Neural progenitor cell (in vitro differentiated cells): Measurements from ENCODE around the gene PLEKHA7. TPM values are rescaled to one million over a fixed set of nuclear protein-coding genes. Genes with fewer than 3 reads are reported as not detected.

Experiments used
- DNase-seq: peaks from one replicate; pipeline ENCODE4 v3.0.0-alpha.2; 2016; ENCODE audit warnings: low spot score
- H2AFZ ChIP-seq: fragments of 200-600 bp; sonication (generic); replicated peaks from 2 replicates; pipeline ENCODE4 v1.6.1; 2016; ENCODE audit warnings: antibody characterized with exemption
- H3F3A ChIP-seq: fragments of 200-600 bp; sonication (generic); 2 replicates; pipeline ENCODE4 v1.6.1; 2016; ENCODE audit warnings: antibody characterized with exemption, low read depth
- H3K27ac ChIP-seq: fragments of 200-600 bp; sonication (generic); 2 replicates; pipeline ENCODE4 v1.5.1; 2016; ENCODE audit warnings: mild to moderate bottlenecking
- H3K27me3 ChIP-seq: fragments of 200-600 bp; sonication (generic); 2 replicates; pipeline ENCODE4 v1.6.1; 2016; ENCODE audit warnings: mild to moderate bottlenecking, moderate library complexity
- H3K36me3 ChIP-seq: fragments of 200-600 bp; sonication (generic); 2 replicates; pipeline ENCODE4 v1.5.1; 2016
- H3K4me1 ChIP-seq: fragments of 200-600 bp; sonication (generic); 2 replicates; pipeline ENCODE4 v1.6.1; 2016; ENCODE audit warnings: mixed run types
- H3K4me2 ChIP-seq: fragments of 200-600 bp; sonication (generic); 2 replicates; pipeline ENCODE4 v1.6.1; 2016
- H3K4me3 ChIP-seq: fragments of 200-600 bp; sonication (generic); 2 replicates; pipeline ENCODE4 v1.5.1; 2016
- H3K79me2 ChIP-seq: fragments of 200-600 bp; sonication (generic); 2 replicates; pipeline ENCODE4 v1.6.1; 2016; ENCODE audit warnings: low read depth
- H3K9ac ChIP-seq: fragments of 200-600 bp; sonication (generic); 2 replicates; pipeline ENCODE4 v1.6.1; 2016
- H3K9me3 ChIP-seq: fragments of 200-600 bp; sonication (generic); 2 replicates; pipeline ENCODE4 v1.5.1; 2016; ENCODE audit warnings: low read depth
- H4K20me1 ChIP-seq: fragments of 200-600 bp; sonication (generic); 2 replicates; pipeline ENCODE4 v1.6.1; 2016; ENCODE audit warnings: low read depth
- H3K27ac Mint-ChIP-seq: 3 replicates; pipeline ENCODE4 v1.8.0; 2021; ENCODE audit warnings: mixed read lengths
- H3K27me3 Mint-ChIP-seq: 2 replicates; pipeline ENCODE4 v1.8.0; 2022; ENCODE audit warnings: low read depth, mild to moderate bottlenecking, inconsistent platforms, moderate library complexity, mixed read lengths; ENCODE audit not compliant: insufficient read depth
- H3K36me3 Mint-ChIP-seq: 3 replicates; pipeline ENCODE4 v1.8.0; 2021; ENCODE audit warnings: mixed read lengths
- H3K4me1 Mint-ChIP-seq: 3 replicates; pipeline ENCODE4 v1.8.0; 2021; ENCODE audit warnings: mixed read lengths
- H3K4me3 Mint-ChIP-seq: 3 replicates; pipeline ENCODE4 v1.8.0; 2021; ENCODE audit warnings: mild to moderate bottlenecking, moderate library complexity, mixed read lengths
- H3K9me3 Mint-ChIP-seq: 3 replicates; pipeline ENCODE4 v1.8.0; 2020; ENCODE audit warnings: mixed read lengths
- EZH2 ChIP-seq: fragments of 200-600 bp; sonication (generic); IDR thresholded peaks from 2 replicates; pipeline ENCODE4 v1.6.1; 2017; ENCODE audit warnings: antibody characterized with exemption, mild to moderate bottlenecking, moderate library complexity
- EZH2phosphoT487 ChIP-seq: fragments of 200-600 bp; sonication (generic); IDR thresholded peaks from 2 replicates; pipeline ENCODE4 v1.6.1; 2017; ENCODE audit warnings: antibody characterized with exemption
- total RNA-seq: library from RNA; depleted of rRNA; stranded (reverse); fragments of >200 nt; gene quantifications from 2 replicates; pipeline ENCODE4 v1.2.3, GENCODE V29; 2015; ENCODE audit warnings: low replicate concordance
- TF ChIP-seq, protein P1 (sequence below): fragments of 200-600 bp; sonication (generic); IDR thresholded peaks from 2 replicates; pipeline ENCODE4 v1.5.1; 2017; ENCODE audit warnings: antibody characterized with exemption, mild to moderate bottlenecking

PLEKHA7 gene
- total RNA-seq, 1 donor from 2014 or later, result 20.3 TPM

DNA sequence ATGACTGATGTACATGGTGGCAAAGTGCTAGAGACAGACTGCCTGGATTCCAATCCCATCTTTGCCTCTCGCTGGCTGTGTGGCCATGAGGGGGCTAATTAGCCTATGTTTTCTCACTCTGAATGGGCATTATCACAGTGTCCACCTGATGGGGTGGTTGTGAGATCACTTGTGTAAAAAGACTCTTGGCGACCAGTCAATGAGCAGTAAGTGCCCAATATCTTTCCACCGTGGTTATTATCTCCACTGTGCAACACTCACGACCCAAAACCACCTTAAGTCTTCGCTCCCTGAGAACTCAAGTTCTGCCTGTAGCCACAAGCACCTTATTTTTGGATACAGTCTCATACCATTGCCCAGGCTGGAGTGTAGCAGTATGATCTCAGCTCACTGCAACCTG is 52.1 kb downstream of the PLEKHA7 start:
- Mint-ChIP-seq H3K4me1 (peaks cover 18% of the 10 kb centered on the region), H3K27ac (no peak overlapping the region)
- H3K9me3 ChIP-seq, result no peaks in the 10 kb centered on the region

DNA sequence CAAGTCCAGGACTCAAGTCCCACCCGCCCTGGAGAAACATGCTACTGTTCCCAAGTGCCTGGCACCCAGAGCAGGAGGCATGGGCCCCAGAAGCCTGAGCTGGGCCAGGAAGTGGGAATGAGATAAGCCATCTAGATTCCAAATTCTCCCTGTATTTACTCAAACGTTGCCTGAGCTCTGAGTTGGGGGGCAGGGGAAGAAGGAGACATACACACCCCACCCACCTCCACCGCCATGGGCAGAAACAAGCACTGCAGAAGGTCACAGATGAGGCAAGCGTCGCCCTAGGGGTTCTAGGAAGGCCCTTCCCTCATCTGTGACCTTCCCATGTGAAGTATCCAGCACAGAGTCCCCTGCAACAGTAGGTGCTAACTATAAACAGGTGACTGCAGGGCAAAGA is 54.0 kb downstream of the PLEKHA7 start:
- peaks cover 30% of the 10 kb centered on the region for H4K20me1 ChIP-seq
- H3K36me3 ChIP-seq, result no peaks in the 10 kb centered on the region
- H3K27ac ChIP-seq, result no peak overlapping the region
- no peak overlapping the region for H3K9ac ChIP-seq
- peaks cover 3% of the 10 kb centered on the region for H3K36me3 Mint-ChIP-seq
- H3K9me3 ChIP-seq, result no peaks in the 10 kb centered on the region
- no peak overlapping the region for H3K4me3 ChIP-seq
- H3K27me3 ChIP-seq, result no peaks in the 10 kb centered on the region
- H3K79me2 ChIP-seq, result peaks cover 12% of the 10 kb centered on the region
- DNase-seq, result no peak
- peaks cover 10% of the 10 kb centered on the region for H3F3A ChIP-seq
- no peaks in the 10 kb centered on the region for H3K9me3 Mint-ChIP-seq
- H2AFZ ChIP-seq, result no peak overlapping the region
- no peak overlapping the region for H3K4me3 Mint-ChIP-seq
- H3K4me1 Mint-ChIP-seq, result peaks cover 12% of the 10 kb centered on the region
- H3K27ac Mint-ChIP-seq, result peak overlapping the region; percentile 95
- no peaks in the 10 kb centered on the region for H3K27me3 Mint-ChIP-seq
- TF ChIP-seq, protein P1, sequence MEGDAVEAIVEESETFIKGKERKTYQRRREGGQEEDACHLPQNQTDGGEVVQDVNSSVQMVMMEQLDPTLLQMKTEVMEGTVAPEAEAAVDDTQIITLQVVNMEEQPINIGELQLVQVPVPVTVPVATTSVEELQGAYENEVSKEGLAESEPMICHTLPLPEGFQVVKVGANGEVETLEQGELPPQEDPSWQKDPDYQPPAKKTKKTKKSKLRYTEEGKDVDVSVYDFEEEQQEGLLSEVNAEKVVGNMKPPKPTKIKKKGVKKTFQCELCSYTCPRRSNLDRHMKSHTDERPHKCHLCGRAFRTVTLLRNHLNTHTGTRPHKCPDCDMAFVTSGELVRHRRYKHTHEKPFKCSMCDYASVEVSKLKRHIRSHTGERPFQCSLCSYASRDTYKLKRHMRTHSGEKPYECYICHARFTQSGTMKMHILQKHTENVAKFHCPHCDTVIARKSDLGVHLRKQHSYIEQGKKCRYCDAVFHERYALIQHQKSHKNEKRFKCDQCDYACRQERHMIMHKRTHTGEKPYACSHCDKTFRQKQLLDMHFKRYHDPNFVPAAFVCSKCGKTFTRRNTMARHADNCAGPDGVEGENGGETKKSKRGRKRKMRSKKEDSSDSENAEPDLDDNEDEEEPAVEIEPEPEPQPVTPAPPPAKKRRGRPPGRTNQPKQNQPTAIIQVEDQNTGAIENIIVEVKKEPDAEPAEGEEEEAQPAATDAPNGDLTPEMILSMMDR, result no peak
- TF ChIP-seq EZH2phosphoT487, result no peak
- TF ChIP-seq EZH2, result no peak
- H3K4me2 ChIP-seq, result peak overlapping the region; percentile 40
- H3K4me1 ChIP-seq, result peaks cover 26% of the 10 kb centered on the region

More for the DNA sequence above, 52.1 kb downstream of the PLEKHA7 start:
- Mint-ChIP-seq H3K9me3 (no peaks in the 10 kb centered on the region), H3K27me3 (no peaks in the 10 kb centered on the region), H3K4me3 (no peak overlapping the region), H3K36me3 (peaks cover 3% of the 10 kb centered on the region)
- peaks cover 23% of the 10 kb centered on the region for H3K4me1 ChIP-seq
- no peak overlapping the region for H3K27ac ChIP-seq
- DNase-seq, result no peak
- H2AFZ ChIP-seq, result no peak overlapping the region
- H3K4me2 ChIP-seq, result no peak overlapping the region
- H3F3A ChIP-seq, result peaks cover 8% of the 10 kb centered on the region
- no peak for TF ChIP-seq EZH2phosphoT487
- TF ChIP-seq EZH2, result no peak
- TF ChIP-seq, protein P1, result no peak
- H3K27me3 ChIP-seq, result no peaks in the 10 kb centered on the region
- no peak overlapping the region for H3K9ac ChIP-seq
- no peak overlapping the region for H3K4me3 ChIP-seq
- peaks cover 12% of the 10 kb centered on the region for H3K79me2 ChIP-seq
- peaks cover 25% of the 10 kb centered on the region for H4K20me1 ChIP-seq
- H3K36me3 ChIP-seq, result no peaks in the 10 kb centered on the region

DNA sequence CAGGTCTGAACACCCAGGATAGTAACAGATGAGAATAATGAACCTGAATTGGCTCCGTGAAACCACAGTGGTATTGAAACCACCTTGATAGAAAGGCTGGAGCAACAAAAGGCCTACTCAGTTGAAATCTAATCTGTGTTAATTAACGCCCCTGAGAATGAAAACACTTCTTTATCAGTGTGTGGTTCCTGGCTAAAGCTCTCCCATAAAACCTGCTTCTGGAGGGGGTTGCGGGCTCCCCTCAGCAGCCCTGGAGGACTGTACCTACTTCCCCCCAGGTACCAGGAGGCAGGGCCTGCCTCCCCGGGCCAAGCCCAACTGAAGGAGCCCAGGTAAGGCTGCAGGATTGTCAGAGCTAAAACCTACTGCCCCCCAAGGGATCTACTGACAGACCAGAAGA is 54.6 kb downstream of the PLEKHA7 start:
- Histone ChIP-seq H3K4me3 (no peak overlapping the region), H3K27me3 (no peaks in the 10 kb centered on the region)

More for the DNA sequence above, 54.6 kb downstream of the PLEKHA7 start:
- peaks cover 3% of the 10 kb centered on the region for H3K36me3 Mint-ChIP-seq
- Histone ChIP-seq H4K20me1 (peaks cover 30% of the 10 kb centered on the region), H3K9ac (no peak overlapping the region), H3K36me3 (no peaks in the 10 kb centered on the region), H3K4me1 (peaks cover 26% of the 10 kb centered on the region), H3F3A (peaks cover 10% of the 10 kb centered on the region), H3K27ac (no peak overlapping the region), H3K79me2 (peaks cover 12% of the 10 kb centered on the region), H2AFZ (no peak overlapping the region), H3K9me3 (no peaks in the 10 kb centered on the region), H3K4me2 (peak overlapping the region; percentile 40)
- H3K4me3 Mint-ChIP-seq, result no peak overlapping the region
- TF ChIP-seq EZH2 (no peak), EZH2phosphoT487 (no peak)
- TF ChIP-seq, protein P1, result no peak
- peaks cover 12% of the 10 kb centered on the region for H3K4me1 Mint-ChIP-seq
- H3K27me3 Mint-ChIP-seq, result no peaks in the 10 kb centered on the region
- H3K27ac Mint-ChIP-seq, result peak overlapping the region; percentile 67
- DNase-seq, result peak; percentile 47
- H3K9me3 Mint-ChIP-seq, result no peaks in the 10 kb centered on the region
